BJ (cell line): ENCODE data around the gene RASEF. TPM values are rescaled to one million over a fixed set of nuclear protein-coding genes. Genes with fewer than 3 reads are reported as not detected.
"Not testable (repeated sequence)": the region's sequence is repeated elsewhere in the genome, so short reads cannot be mapped to it uniquely, and the experiment has no call there.

Source experiments
- CTCF ChIA-PET: fragments of 350-600 bp; formaldehyde crosslinking; extraction: SDS; loops from one replicate; lab custom pipeline; 2021; ENCODE audit warnings: antibody characterized with exemption, inconsistent platforms; lab: Yijun Ruan, JAX
- POLR2A ChIA-PET: fragments of 300-600 bp; sonication (Branson Sonifier 250); formaldehyde crosslinking; extraction: SDS; loops from one replicate; lab custom pipeline; 2021; ENCODE audit warnings: antibody characterized with exemption; lab: Charles Lee
- DNase-seq: peaks from one replicate; pipeline ENCODE4 v3.0.0-alpha.2; 2011; ENCODE audit warnings: low read depth
- H3K27me3 ChIP-seq: 2 replicates; pipeline ENCODE4 v1.6.0; 2011; ENCODE audit warnings: low read length; ENCODE audit not compliant: control insufficient read depth, insufficient read depth
- H3K36me3 ChIP-seq: 2 replicates; pipeline ENCODE4 v1.5.1; 2011; ENCODE audit warnings: low read length; ENCODE audit not compliant: control insufficient read depth, insufficient read depth
- H3K4me3 ChIP-seq: 2 replicates; pipeline ENCODE4 v1.5.1; 2011; ENCODE audit warnings: low read depth, mild to moderate bottlenecking, control low read depth, low read length
- polyA plus RNA-seq: library from polyadenylated mRNA; depleted of rRNA; stranded (reverse); fragments of >200 nt; gene quantifications from 2 replicates; pipeline ENCODE4 v1.2.3, GENCODE V29; 2011
- TF ChIP-seq, protein P1 (sequence below): IDR thresholded peaks from 2 replicates; pipeline ENCODE4 v1.5.1; 2011; ENCODE audit warnings: low read depth, mild to moderate bottlenecking, control low read depth, inconsistent platforms, low read length, moderate library complexity; ENCODE audit not compliant: insufficient read depth

RASEF gene
- polyA plus RNA-seq, 1 experiment: not detected

DNA sequence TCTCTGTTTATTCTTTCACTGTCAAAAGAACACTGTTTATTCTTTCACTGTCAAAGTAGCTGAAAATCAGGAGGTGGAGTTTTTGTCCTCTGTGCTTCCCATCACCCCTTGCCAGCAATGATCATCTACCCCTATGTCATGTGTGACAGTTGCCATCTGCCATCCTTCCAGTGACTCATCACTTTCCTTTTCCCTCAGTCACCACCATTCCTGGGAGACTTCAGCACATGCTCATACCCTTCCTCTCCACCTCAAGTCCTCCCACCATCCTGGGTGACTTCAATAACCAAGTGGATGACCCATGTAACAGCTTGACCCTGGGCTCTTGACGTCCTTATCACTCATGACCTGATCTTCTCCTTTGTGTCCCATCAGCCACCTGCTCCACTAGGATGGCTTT is 43.3 kb upstream of the RASEF start:
- Histone ChIP-seq H3K27me3 (no peaks in the 10 kb centered on the region), H3K4me3 (no peak overlapping the region), H3K36me3 (no peaks in the 10 kb centered on the region)
- POLR2A ChIA-PET: no interaction called here
- DNase-seq: no peak
- CTCF ChIA-PET: no interaction called here
- TF ChIP-seq, protein P1, sequence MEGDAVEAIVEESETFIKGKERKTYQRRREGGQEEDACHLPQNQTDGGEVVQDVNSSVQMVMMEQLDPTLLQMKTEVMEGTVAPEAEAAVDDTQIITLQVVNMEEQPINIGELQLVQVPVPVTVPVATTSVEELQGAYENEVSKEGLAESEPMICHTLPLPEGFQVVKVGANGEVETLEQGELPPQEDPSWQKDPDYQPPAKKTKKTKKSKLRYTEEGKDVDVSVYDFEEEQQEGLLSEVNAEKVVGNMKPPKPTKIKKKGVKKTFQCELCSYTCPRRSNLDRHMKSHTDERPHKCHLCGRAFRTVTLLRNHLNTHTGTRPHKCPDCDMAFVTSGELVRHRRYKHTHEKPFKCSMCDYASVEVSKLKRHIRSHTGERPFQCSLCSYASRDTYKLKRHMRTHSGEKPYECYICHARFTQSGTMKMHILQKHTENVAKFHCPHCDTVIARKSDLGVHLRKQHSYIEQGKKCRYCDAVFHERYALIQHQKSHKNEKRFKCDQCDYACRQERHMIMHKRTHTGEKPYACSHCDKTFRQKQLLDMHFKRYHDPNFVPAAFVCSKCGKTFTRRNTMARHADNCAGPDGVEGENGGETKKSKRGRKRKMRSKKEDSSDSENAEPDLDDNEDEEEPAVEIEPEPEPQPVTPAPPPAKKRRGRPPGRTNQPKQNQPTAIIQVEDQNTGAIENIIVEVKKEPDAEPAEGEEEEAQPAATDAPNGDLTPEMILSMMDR: no peak

DNA sequence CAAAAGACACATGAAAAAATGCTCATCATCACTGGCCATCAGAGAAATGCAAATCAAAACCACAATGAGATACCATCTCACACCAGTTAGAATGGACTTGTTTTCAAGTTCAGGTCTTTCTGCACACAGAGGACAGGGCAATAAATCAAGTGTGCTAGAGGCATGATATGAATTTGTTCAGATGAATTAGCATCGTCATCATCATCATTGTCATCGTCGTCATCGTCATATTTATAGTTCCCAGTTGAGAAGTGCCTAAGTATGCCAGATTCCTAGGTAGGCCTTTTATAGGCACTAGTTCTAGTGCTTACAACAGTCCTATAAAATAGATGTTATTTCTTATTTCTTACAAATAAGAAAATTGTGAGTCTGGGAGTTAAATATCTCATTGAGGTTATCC is 34.7 kb upstream of the RASEF start:
- POLR2A ChIA-PET: no interaction called here
- no peak overlapping the region for H3K4me3 ChIP-seq
- no peaks in the 10 kb centered on the region for H3K27me3 ChIP-seq
- TF ChIP-seq, protein P1: no peak
- DNase-seq: no peak
- CTCF ChIA-PET: no interaction called here
- no peaks in the 10 kb centered on the region for H3K36me3 ChIP-seq

DNA sequence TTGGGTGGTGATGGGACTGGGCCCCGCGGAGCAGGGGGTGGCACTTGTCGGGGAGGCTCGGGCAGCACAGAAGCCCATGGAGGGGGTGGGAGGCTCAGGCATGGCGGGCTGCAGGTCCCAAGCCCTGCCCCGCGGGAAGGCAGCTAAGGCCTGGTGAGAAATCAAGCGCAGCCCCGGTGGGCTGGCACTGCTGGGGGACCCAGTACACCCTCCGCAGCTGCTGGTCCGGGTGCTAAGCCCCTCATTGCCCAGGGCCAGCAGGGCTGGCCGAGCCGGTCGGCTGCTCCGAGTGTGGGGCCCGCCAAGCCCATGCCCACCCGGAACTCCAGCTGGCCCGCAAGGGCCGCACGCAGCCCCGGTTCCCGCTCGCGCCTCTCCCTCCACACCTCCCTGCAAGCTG is 30.4 kb upstream of the RASEF start:
- H3K36me3 ChIP-seq, H3K4me3 ChIP-seq, CTCF ChIA-PET, DNase-seq, POLR2A ChIA-PET, H3K27me3 ChIP-seq: not testable (repeated sequence)

DNA sequence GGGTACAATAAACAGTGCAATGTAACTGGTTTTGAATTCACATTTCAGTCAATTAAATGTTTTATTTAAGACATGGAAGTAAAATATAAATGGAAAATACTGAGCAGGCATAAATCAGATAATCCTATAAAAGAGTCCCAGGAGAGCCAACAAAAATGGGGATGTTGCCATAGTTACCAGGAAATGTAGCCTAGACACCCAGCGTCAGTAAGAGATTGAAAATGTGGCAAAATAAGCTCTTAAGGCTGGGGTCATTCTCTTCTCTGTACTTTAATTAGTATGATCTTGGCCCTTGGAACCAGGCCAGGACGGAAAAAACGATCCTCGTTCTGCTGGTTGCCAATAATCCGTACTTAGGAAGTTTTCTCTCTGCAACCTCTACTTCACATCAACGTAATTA is 18.9 kb upstream of the RASEF start:
- CTCF ChIA-PET: no interaction called here

DNA sequence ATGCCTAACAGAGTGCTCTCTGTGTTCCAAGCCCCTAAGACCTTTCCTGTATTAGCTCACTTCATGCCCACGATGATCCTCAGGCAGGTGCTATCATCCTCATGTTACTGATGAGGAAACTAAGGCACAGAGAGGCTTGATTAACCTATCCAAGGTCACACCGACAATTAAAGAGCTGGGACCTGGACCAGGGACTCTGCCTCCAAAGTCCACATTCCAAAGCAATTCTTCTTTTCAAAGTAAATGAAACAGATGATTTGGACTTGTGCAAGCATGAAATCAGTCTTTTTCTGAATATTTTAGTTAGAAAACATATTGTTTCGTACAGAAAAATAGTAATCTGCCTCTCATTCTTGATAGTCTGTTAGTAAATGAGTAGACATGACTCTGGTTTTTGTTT is 18.1 kb upstream of the RASEF start:
- ChIA-PET CTCF (no interaction called here), POLR2A (no interaction called here)

More for the DNA sequence above, 18.9 kb upstream of the RASEF start:
- POLR2A ChIA-PET: no interaction called here
- H3K4me3 ChIP-seq: no peak overlapping the region
- no peaks in the 10 kb centered on the region for H3K36me3 ChIP-seq
- DNase-seq: no peak
- H3K27me3 ChIP-seq: no peaks in the 10 kb centered on the region
- TF ChIP-seq, protein P1: no peak

DNA sequence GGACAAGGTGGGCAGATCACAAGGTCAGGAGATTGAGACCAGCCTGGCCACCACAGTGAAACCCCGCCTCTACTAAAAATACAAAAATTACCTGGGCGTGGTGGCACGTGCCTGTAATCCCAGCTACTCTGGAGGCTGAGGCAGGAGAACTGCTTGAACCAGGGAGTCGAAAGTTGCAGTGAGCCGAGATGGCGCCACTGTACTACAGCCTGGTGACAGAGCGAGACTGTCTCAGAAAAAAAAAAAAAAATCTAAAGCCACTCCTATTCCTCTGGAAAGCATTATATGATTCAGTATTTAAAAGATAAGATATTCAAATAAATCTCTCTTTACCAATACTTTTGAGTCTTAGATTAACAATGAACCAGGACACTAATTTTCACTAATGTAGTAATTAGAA is 13.0 kb upstream of the RASEF start:
- POLR2A ChIA-PET, H3K4me3 ChIP-seq, CTCF ChIA-PET, DNase-seq, H3K36me3 ChIP-seq, H3K27me3 ChIP-seq: not testable (repeated sequence)

More for the DNA sequence above, 18.1 kb upstream of the RASEF start:
- Histone ChIP-seq H3K4me3 (no peak overlapping the region), H3K36me3 (no peaks in the 10 kb centered on the region), H3K27me3 (no peaks in the 10 kb centered on the region)
- TF ChIP-seq, protein P1: no peak
- no peak for DNase-seq

DNA sequence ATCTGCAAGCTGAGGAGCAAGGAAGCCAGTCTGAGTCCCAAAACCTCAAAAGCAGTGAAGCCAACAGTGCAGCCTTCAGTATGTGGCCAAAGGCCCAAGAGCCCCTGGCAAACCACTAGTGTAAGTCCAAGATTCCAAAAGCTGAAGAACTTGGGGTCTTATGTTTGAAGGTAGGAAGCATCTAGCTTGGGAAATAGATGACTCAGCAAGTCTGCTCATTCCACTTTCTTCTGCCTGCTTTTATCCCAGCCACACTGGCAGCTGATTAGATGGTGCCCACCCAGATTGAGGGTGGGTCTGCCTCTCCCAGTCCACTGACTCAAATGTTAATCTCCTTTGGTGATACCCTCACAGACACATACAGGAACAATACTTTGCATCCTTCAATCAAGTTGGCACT is 9.6 kb upstream of the RASEF start:
- DNase-seq, POLR2A ChIA-PET, H3K4me3 ChIP-seq, H3K36me3 ChIP-seq, CTCF ChIA-PET, H3K27me3 ChIP-seq: not testable (repeated sequence)
